ENCODE results near the gene UBQLN3.

DNA sequence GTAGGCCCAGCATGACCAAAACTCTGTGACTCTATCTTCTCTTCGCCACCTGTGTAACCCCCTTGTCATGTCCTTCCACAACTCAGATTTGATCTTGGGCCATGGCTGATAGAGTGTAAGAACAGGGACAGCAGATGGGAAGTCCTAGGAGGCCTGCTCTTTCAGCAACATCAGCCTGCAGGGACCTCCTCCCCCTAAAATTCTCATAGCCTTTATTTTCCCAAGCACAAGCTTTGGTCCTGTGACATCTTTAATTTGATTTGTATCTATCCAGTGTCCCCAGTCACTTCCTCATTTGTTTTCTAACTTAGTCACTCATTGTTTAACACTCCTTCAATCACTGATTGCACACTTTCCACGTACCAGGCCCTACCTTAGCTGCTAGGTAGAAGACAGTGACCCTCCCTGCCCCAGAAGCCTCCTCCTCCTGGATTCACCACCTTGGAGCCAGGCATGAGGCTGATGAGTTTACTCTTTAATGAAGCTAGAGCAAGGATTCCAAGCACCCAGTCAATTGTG lies 5.3 kb downstream of the UBQLN3 start:
- TF ChIP-seq, protein P1, sequence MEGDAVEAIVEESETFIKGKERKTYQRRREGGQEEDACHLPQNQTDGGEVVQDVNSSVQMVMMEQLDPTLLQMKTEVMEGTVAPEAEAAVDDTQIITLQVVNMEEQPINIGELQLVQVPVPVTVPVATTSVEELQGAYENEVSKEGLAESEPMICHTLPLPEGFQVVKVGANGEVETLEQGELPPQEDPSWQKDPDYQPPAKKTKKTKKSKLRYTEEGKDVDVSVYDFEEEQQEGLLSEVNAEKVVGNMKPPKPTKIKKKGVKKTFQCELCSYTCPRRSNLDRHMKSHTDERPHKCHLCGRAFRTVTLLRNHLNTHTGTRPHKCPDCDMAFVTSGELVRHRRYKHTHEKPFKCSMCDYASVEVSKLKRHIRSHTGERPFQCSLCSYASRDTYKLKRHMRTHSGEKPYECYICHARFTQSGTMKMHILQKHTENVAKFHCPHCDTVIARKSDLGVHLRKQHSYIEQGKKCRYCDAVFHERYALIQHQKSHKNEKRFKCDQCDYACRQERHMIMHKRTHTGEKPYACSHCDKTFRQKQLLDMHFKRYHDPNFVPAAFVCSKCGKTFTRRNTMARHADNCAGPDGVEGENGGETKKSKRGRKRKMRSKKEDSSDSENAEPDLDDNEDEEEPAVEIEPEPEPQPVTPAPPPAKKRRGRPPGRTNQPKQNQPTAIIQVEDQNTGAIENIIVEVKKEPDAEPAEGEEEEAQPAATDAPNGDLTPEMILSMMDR (conservative IDR thresholded peaks at IDR 0.05; ENCODE audit: low read length), result no peak
- no peak for TF ChIP-seq EZH2phosphoT487 (IDR thresholded peaks at IDR 0.05; ENCODE audit: borderline replicate concordance, low read depth, low read length)
